ENCODE data around the gene GAS7. TPM values are rescaled to one million over a fixed set of nuclear protein-coding genes. Genes with fewer than 3 reads are reported as not detected.

Gene GAS7
- total and polyA plus RNA-seq, 2 of the 13 experiments (the other 11 are each of a cell fraction or from before 2014, with no cell fraction given) = 1.0 to 5.2 TPM

DNA sequence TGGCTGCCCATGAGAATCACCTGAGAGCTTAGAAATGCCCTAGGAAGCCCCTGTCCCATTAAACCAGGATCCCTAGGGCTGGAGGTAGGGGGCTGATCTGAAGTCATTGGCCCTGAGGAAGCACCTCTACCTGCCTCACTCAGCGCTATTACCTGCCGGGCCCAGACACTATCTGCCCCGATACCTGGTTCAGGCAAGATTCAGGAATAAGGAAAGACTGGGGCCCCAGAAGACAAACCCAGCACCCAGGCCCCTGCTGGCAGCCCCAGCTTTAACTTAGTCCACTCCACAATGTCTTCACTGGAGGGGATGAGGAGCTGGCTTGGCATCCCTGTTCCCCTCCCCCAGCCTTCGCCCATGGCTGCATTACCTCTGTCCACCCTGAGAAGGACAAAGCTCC, 126.3 kb downstream of the GAS7 start:
- CTCF ChIA-PET (ENCODE audit: low intra/inter-chr PET ratio, low total read pairs) = no interaction called here
- Histone ChIP-seq H3K9ac (ENCODE audit: insufficient read depth, low read depth, low read length) (no peak overlapping the region), H3K4me2 (ENCODE audit: low read depth, low read length) (no peak overlapping the region), H3K9me3 (ENCODE audit: low read length) (no peaks in the 10 kb centered on the region), H2AFZ (ENCODE audit: low read length) (no peak overlapping the region), H4K20me1 (ENCODE audit: insufficient read depth, low read length) (no peaks in the 10 kb centered on the region), H3K4me1 (ENCODE audit: insufficient read depth, low read length) (no peaks in the 10 kb centered on the region), H3K27me3 (ENCODE audit: control insufficient read depth in 1 of 2, insufficient read depth in 2 of 2, low read length in 2 of 2) (peaks cover 0 to 24% of the 10 kb centered on the region in 2 experiments; a peak in 3 of 5 replicates), H3K4me3 (replicated peaks in 1 of 3; ENCODE audit: insufficient read depth in 1 of 3, low read depth in 2 of 3, low read length in 3 of 3) (no peak overlapping the region), H3K79me2 (ENCODE audit: insufficient read depth, low read length) (no peaks in the 10 kb centered on the region), H3K27ac (ENCODE audit: extremely low read length, insufficient read depth, low read length) (no peak overlapping the region), H3K36me3 (replicated peaks in 1 of 2; ENCODE audit: control insufficient read depth in 1 of 2, insufficient read depth in 2 of 2, low read length in 2 of 2) (no peaks in the 10 kb centered on the region)
- POLR2A ChIA-PET = no interaction called here
- FAIRE-seq (no peak), DNase-seq (ENCODE audit: low spot score) (no peak), ATAC-seq (no peak)
- in situ Hi-C loops (cut with HindIII; ENCODE audit: extremely low pct_ligation_motif_present, low pct_unique_long_range_greater_than_20kb) (no loop called here), intact Hi-C loops (cut with micrococcal nuclease; ENCODE audit: unreplicated experiment) (no loop called here)
- no peak for TF ChIP-seq KLF15 (CRISPR knock-in tag; IDR thresholded peaks at IDR 0.05; ENCODE audit: borderline replicate concordance)
- no peak for TF ChIP-seq KLF9 (CRISPR knock-in tag; IDR thresholded peaks at IDR 0.05; ENCODE audit: low read depth)
- no peak for TF ChIP-seq ZNF781 (CRISPR knock-in tag; IDR thresholded peaks at IDR 0.05; ENCODE audit: borderline replicate concordance, not compliant biosample characterization)
- no peak for TF ChIP-seq NFKB2 (CRISPR knock-in tag; IDR thresholded peaks at IDR 0.05; ENCODE audit: borderline replicate concordance)
- TF ChIP-seq ZNF282 (IDR thresholded peaks at IDR 0.05; ENCODE audit: partially characterized antibody) = no peak
- no peak for TF ChIP-seq FOXO1 (CRISPR knock-in tag; IDR thresholded peaks at IDR 0.05)
- no peak for TF ChIP-seq ZNF841 (CRISPR knock-in tag; IDR thresholded peaks at IDR 0.05; ENCODE audit: borderline replicate concordance)
- no peak for TF ChIP-seq ZBTB21 (CRISPR knock-in tag; IDR thresholded peaks at IDR 0.05)
- TF ChIP-seq MIER3 (CRISPR knock-in tag; IDR thresholded peaks at IDR 0.05; ENCODE audit: borderline replicate concordance) = no peak
- TF ChIP-seq, protein P1, sequence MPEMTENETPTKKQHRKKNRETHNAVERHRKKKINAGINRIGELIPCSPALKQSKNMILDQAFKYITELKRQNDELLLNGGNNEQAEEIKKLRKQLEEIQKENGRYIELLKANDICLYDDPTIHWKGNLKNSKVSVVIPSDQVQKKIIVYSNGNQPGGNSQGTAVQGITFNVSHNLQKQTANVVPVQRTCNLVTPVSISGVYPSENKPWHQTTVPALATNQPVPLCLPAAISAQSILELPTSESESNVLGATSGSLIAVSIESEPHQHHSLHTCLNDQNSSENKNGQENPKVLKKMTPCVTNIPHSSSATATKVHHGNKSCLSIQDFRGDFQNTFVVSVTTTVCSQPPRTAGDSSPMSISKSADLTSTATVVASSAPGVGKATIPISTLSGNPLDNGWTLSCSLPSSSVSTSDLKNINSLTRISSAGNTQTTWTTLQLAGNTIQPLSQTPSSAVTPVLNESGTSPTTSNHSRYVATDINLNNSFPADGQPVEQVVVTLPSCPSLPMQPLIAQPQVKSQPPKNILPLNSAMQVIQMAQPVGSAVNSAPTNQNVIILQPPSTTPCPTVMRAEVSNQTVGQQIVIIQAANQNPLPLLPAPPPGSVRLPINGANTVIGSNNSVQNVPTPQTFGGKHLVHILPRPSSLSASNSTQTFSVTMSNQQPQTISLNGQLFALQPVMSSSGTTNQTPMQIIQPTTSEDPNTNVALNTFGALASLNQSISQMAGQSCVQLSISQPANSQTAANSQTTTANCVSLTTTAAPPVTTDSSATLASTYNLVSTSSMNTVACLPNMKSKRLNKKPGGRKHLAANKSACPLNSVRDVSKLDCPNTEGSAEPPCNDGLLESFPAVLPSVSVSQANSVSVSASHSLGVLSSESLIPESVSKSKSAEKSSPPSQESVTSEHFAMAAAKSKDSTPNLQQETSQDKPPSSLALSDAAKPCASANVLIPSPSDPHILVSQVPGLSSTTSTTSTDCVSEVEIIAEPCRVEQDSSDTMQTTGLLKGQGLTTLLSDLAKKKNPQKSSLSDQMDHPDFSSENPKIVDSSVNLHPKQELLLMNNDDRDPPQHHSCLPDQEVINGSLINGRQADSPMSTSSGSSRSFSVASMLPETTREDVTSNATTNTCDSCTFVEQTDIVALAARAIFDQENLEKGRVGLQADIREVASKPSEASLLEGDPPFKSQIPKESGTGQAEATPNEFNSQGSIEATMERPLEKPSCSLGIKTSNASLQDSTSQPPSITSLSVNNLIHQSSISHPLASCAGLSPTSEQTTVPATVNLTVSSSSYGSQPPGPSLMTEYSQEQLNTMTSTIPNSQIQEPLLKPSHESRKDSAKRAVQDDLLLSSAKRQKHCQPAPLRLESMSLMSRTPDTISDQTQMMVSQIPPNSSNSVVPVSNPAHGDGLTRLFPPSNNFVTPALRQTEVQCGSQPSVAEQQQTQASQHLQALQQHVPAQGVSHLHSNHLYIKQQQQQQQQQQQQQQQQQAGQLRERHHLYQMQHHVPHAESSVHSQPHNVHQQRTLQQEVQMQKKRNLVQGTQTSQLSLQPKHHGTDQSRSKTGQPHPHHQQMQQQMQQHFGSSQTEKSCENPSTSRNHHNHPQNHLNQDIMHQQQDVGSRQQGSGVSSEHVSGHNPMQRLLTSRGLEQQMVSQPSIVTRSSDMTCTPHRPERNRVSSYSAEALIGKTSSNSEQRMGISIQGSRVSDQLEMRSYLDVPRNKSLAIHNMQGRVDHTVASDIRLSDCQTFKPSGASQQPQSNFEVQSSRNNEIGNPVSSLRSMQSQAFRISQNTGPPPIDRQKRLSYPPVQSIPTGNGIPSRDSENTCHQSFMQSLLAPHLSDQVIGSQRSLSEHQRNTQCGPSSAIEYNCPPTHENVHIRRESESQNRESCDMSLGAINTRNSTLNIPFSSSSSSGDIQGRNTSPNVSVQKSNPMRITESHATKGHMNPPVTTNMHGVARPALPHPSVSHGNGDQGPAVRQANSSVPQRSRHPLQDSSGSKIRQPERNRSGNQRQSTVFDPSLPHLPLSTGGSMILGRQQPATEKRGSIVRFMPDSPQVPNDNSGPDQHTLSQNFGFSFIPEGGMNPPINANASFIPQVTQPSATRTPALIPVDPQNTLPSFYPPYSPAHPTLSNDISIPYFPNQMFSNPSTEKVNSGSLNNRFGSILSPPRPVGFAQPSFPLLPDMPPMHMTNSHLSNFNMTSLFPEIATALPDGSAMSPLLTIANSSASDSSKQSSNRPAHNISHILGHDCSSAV (CRISPR knock-in tag; IDR thresholded peaks at IDR 0.05; ENCODE audit: borderline replicate concordance) = no peak
- 50% methylated on average over 2 of the region's 4 CpGs for WGBS (ENCODE audit: low lambda C conversion rate)
- no TSS peak for BruUV-seq (replicated peaks)
